Psoas muscle (tissue), 8 donors: ENCODE data around the gene AUTS2. TPM values are rescaled to one million over a fixed set of nuclear protein-coding genes. Genes with fewer than 3 reads are reported as not detected.

Experiments used
- ATAC-seq, 4 donors: fragments of 200-7000 bp; cut with Tn5 transposase; one replicate each; pipeline ENCODE4 v1.9.1; 2020; ENCODE audit warnings: moderate library complexity in 3 of 4, mild to moderate bottlenecking in 2 of 4
- DNase-seq, 2 donors: peaks; one replicate each; pipeline ENCODE4 v3.0.0-alpha.2; 2020
- H3K27ac ChIP-seq: fragments of 200-600 bp; one replicate; pipeline ENCODE4 v1.8.0; 2022
- H3K27me3 ChIP-seq, 3 donors: fragments of 200-600 bp in 1 of 3; one replicate each; pipeline versions ENCODE4 v1.6.1 to v1.8.0; 2013 to 2022; ENCODE audit warnings: low read length in 2 of 3, mild to moderate bottlenecking in 2 of 3, moderate library complexity in 1 of 3; ENCODE audit not compliant: insufficient read depth in 3 of 3
- H3K36me3 ChIP-seq, 2 donors: fragments of 200-600 bp in 1 of 2; one replicate each; pipeline versions ENCODE4 v1.6.1 to v1.8.0; 2013 to 2022; ENCODE audit warnings: low read depth in 1 of 2, mild to moderate bottlenecking in 1 of 2, moderate library complexity in 1 of 2; ENCODE audit not compliant: insufficient read depth in 1 of 2
- H3K4me1 ChIP-seq: fragments of 200-600 bp; one replicate; pipeline ENCODE4 v1.8.0; 2022
- H3K4me3 ChIP-seq: fragments of 200-600 bp; one replicate; pipeline ENCODE4 v1.8.0; 2022; ENCODE audit warnings: mild to moderate bottlenecking
- H3K9me3 ChIP-seq: fragments of 200-600 bp; one replicate; pipeline ENCODE4 v1.8.0; 2022
- WGBS, 3 donors: extraction: QIAGEN DNeasy Blood & Tissue Kit; methylation state at CpG; one replicate each; pipeline versions ENCODE4 v1.1.6 to v1.1.7; 2013; 5-methylcytosine and 5-hydroxymethylcytosine counted together
- intact Hi-C, 2 donors: fragments of 100-400 bp; cut with DNase I; formaldehyde crosslinking; loops; one replicate each; pipeline versions ENCODE4 v1.11.0 to v1.14.2; 2022
- polyA plus RNA-seq, 3 donors: library from polyadenylated mRNA; stranded (reverse); fragments of 200-250 nt; gene quantifications; one replicate each; pipeline ENCODE4 v1.2.3, GENCODE V29; 2013
- total RNA-seq, 4 donors: library from RNA; stranded (reverse); fragmentation: NEBNext Ultra II Directional in 2 of 4; extraction: Animal tissue kit (Norgen Biotek cat#: 25700) in 2 of 4; gene quantifications; one replicate each; pipeline versions ENCODE4 v1.2.1 to v1.2.4, GENCODE V29; 2021 to 2023
- TF ChIP-seq, protein P1 (sequence below): fragments of 200-600 bp; IDR thresholded peaks from one replicate; pipeline ENCODE4 v1.8.0; 2022; ENCODE audit warnings: antibody characterized with exemption
- donor health status: healthy with polysubstance abuse.
- donor health status: DM: no; HTN: no; CAD: no; lungs with moderate emphysema.
- donor health status: Bipolar disorder and iron deficiency.
- donor health status: healthy.
- donor health status: DM: yes; HTN: yes; CAD: no.
- donor health status: DM: no; HTN: no; CAD: no.
- donor health status: DM: no; HTN: no; CAD: no.
- donor health status: DM: yes; HTN: yes; CAD: no.

AUTS2 gene
- total and polyA plus RNA-seq, 7 donors, result 5.0 to 33.5 (median 14.3) TPM

GRCh38 chr7:70829221-70830059, 1231.2 kb downstream of the AUTS2 start:
- ATAC-seq (peak in 3 of 4 donors; percentile 56 to 71 (median 66)), DNase-seq (peak; percentile 56 to 74)
- intact Hi-C loops, result loop anchor here (5.0 kb wide), 2 partner anchors 903 to 908 kb away; no protein-coding TSS in a partner anchor
- Histone ChIP-seq H3K4me1 (no peaks in the 10 kb centered on the region), H3K36me3 (no peaks in the 10 kb centered on the region), H3K9me3 (no peaks in the 10 kb centered on the region), H3K27ac (no peak overlapping the region), H3K27me3 (peaks cover 0 to 3% (median 0%) of the 10 kb centered on the region in 3 donors), H3K4me3 (no peak overlapping the region)
- TF ChIP-seq, protein P1, sequence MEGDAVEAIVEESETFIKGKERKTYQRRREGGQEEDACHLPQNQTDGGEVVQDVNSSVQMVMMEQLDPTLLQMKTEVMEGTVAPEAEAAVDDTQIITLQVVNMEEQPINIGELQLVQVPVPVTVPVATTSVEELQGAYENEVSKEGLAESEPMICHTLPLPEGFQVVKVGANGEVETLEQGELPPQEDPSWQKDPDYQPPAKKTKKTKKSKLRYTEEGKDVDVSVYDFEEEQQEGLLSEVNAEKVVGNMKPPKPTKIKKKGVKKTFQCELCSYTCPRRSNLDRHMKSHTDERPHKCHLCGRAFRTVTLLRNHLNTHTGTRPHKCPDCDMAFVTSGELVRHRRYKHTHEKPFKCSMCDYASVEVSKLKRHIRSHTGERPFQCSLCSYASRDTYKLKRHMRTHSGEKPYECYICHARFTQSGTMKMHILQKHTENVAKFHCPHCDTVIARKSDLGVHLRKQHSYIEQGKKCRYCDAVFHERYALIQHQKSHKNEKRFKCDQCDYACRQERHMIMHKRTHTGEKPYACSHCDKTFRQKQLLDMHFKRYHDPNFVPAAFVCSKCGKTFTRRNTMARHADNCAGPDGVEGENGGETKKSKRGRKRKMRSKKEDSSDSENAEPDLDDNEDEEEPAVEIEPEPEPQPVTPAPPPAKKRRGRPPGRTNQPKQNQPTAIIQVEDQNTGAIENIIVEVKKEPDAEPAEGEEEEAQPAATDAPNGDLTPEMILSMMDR, result peak; percentile 90
- WGBS, 3 donors, result 3 to 5% (median 4%) methylated on average over 29 of the region's 29 CpGs

GRCh38 chr7:70830060-70830395, 1231.8 kb downstream of the AUTS2 start:
- TF ChIP-seq, protein P1, result no peak
- H3K27ac ChIP-seq, result no peak overlapping the region
- H3K36me3 ChIP-seq, result no peaks in the 10 kb centered on the region
- H3K4me3 ChIP-seq, result no peak overlapping the region
- intact Hi-C loops, result no loop called here
- H3K9me3 ChIP-seq, result no peaks in the 10 kb centered on the region
- H3K27me3 ChIP-seq, result peaks cover 0 to 3% (median 0%) of the 10 kb centered on the region in 3 donors
- no peak for ATAC-seq
- no peaks in the 10 kb centered on the region for H3K4me1 ChIP-seq
- 10 to 19% (median 16%) methylated on average over 7 of the region's 7 CpGs for WGBS, 3 donors
- DNase-seq, result no peak

- TF ChIP-seq, protein P1, result no peak
- Histone ChIP-seq H3K4me1 (no peaks in the 10 kb centered on the region), H3K27me3 (peaks cover 0 to 3% (median 0%) of the 10 kb centered on the region in 3 donors), H3K9me3 (no peaks in the 10 kb centered on the region), H3K4me3 (no peak overlapping the region), H3K27ac (no peak overlapping the region), H3K36me3 (no peaks in the 10 kb centered on the region)
- 92 to 94% (median 93%) methylated on average over 7 of the region's 7 CpGs for WGBS, 3 donors
- no peak for ATAC-seq
- intact Hi-C loops, result no loop called here
- no peak for DNase-seq
Observed at GRCh38 chr7:70830426-70830825, 1232.2 kb downstream of the AUTS2 start.

DNA sequence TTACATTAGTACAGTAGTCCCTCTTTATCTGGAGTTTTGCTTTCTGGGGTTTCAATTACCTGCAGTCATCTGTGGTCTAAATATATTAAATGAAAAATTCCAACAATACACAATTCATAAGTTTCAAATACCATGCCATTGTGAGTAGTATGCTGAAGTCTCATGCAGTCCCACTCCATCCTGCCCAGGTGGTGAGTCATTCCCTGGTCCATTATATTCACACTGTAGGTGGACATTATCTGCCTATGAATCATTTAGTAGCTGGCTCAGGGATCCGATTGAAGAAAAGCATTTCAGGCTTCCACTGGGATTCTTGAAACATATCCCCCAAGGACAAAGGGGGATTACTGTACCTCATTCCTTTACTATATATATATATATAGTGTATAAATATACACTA, 1235.5 kb downstream of the AUTS2 start:
- Histone ChIP-seq H3K4me3 (no peak overlapping the region), H3K27ac (no peak overlapping the region), H3K9me3 (no peaks in the 10 kb centered on the region), H3K27me3 (peaks cover 0 to 11% (median 0%) of the 10 kb centered on the region in 3 donors), H3K36me3 (no peaks in the 10 kb centered on the region), H3K4me1 (no peaks in the 10 kb centered on the region)
- WGBS, 3 donors, result 35 to 42% (median 36%) methylated on average over 1 of the region's 1 CpG
- TF ChIP-seq, protein P1, result no peak
- intact Hi-C loops, result no loop called here
- ATAC-seq, result no peak
- no peak for DNase-seq
